WERI-Rb-1 (cell line): ENCODE data around the gene LRRTM4.

ENCODE experiments used
- DNase-seq: peaks from one replicate; pipeline ENCODE4 v3.0.0-alpha.2; 2020
- H3K27ac ChIP-seq: fragments of 250-450 bp; sonication (Bioruptor Pico); 2 replicates; pipeline ENCODE4 v1.5.1; 2020; ENCODE audit warnings: mild to moderate bottlenecking, moderate library complexity
- H3K27me3 ChIP-seq: fragments of 250-450 bp; sonication (Bioruptor Pico); 2 replicates; pipeline ENCODE4 v1.5.1; 2021; ENCODE audit warnings: mild to moderate bottlenecking, low read depth, moderate library complexity; ENCODE audit not compliant: insufficient read depth, severe bottlenecking
- H3K36me3 ChIP-seq: fragments of 250-450 bp; sonication (Bioruptor Pico); 2 replicates; pipeline ENCODE4 v1.5.1; 2020; ENCODE audit warnings: mild to moderate bottlenecking, moderate library complexity
- H3K4me3 ChIP-seq: 2 replicates; pipeline ENCODE4 v1.5.1; 2011; ENCODE audit warnings: low read depth, mild to moderate bottlenecking, control low read depth, low read length
- H3K9me3 ChIP-seq: fragments of 250-450 bp; sonication (Bioruptor Pico); 2 replicates; pipeline ENCODE4 v1.5.1; 2021; ENCODE audit warnings: mild to moderate bottlenecking, moderate library complexity; ENCODE audit not compliant: severe bottlenecking
- CTCF ChIP-seq: IDR thresholded peaks from 2 replicates; pipeline ENCODE4 v1.5.1; 2011; ENCODE audit warnings: low read depth, mild to moderate bottlenecking, control low read depth, inconsistent platforms, low read length

LRRTM4 gene

GRCh38 chr2:76930056-76930744 lies 592.0 kb downstream of the LRRTM4 start:
- DNase-seq, result peak; percentile 74
- Histone ChIP-seq H3K27ac (peak overlapping the region; percentile 34), H3K4me3 (0 out of 2 replicates have a peak overlapping the region, but pooled peaks have one; percentile 8), H3K27me3 (no peaks in the 10 kb centered on the region), H3K36me3 (no peaks in the 10 kb centered on the region), H3K9me3 (no peaks in the 10 kb centered on the region)
- TF ChIP-seq CTCF, result no peak

GRCh38 chr2:76928026-76928425 lies 594.1 kb downstream of the LRRTM4 start:
- Histone ChIP-seq H3K4me3 (no peak overlapping the region), H3K36me3 (no peaks in the 10 kb centered on the region), H3K27me3 (no peaks in the 10 kb centered on the region), H3K27ac (no peak overlapping the region), H3K9me3 (no peaks in the 10 kb centered on the region)
- no peak for TF ChIP-seq CTCF
- no peak for DNase-seq

DNA sequence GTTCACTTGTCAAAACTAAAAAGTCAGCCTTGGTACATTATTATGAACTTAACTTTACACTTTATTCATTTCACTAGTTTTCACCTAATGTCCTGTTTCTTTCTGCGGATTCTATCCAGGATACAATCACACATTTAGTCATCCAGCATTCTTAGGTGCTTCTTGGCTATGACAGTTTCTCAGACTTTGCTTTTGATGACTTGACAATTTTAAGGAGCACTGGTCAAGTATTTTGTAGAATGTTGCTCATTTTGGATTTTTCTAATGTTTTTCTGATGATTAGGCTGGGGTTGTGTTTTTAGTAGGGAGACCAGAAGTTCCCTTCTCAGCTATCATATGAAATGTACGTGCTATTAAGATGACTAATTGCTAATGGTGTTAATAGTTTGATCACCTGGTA lies 601.2 kb downstream of the LRRTM4 start:
- Histone ChIP-seq H3K27ac (no peak overlapping the region), H3K27me3 (no peaks in the 10 kb centered on the region), H3K36me3 (no peaks in the 10 kb centered on the region), H3K9me3 (no peaks in the 10 kb centered on the region), H3K4me3 (no peak overlapping the region)
- TF ChIP-seq CTCF, result no peak
- no peak for DNase-seq

DNA sequence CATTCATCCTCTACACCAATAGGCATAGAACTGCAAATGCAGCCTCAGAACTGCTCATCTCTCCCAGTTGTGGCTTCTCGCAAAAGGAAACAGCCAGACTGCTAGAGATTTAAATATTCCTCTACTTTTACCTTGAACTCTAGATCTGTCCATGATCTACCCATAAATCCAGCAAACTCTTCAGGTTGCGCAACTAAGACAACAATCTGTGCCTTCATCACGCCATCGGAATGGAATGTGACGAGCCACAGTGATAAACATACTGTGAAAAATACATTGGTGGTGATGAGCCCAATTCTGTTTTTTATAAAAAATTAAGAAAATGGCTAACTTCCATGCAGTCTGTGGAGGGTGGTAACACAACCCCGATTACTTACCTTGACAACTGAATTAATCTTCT lies 626.7 kb downstream of the LRRTM4 start:
- no peak overlapping the region for H3K4me3 ChIP-seq
- no peak overlapping the region for H3K27ac ChIP-seq
- H3K27me3 ChIP-seq, result no peaks in the 10 kb centered on the region
- no peak for DNase-seq
- no peaks in the 10 kb centered on the region for H3K9me3 ChIP-seq
- no peaks in the 10 kb centered on the region for H3K36me3 ChIP-seq
- TF ChIP-seq CTCF, result no peak

DNA sequence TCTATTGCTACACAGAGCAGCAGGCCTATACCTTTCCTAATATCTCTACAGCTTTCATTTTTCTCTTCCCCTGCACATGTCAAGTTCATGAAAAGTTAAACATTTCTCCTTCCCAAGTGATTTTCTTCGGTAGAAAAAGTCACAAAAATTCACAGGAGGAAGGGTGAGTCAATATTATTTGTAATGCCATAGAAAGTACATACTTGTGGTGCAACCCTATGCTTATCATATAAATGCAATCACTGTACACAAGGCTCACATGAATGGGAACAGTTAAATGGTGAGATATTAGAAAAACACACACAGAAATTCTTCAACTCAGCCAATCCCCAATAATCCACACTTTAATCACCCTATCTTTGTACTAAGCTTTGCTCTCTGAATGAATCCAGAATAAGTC lies 651.6 kb downstream of the LRRTM4 start:
- Histone ChIP-seq H3K4me3 (no peak overlapping the region), H3K27me3 (no peaks in the 10 kb centered on the region), H3K27ac (no peak overlapping the region), H3K36me3 (no peaks in the 10 kb centered on the region), H3K9me3 (no peaks in the 10 kb centered on the region)
- no peak for DNase-seq
- TF ChIP-seq CTCF, result no peak

GRCh38 chr2:76870011-76870410 lies 652.2 kb downstream of the LRRTM4 start:
- Histone ChIP-seq H3K36me3 (no peaks in the 10 kb centered on the region), H3K9me3 (no peaks in the 10 kb centered on the region), H3K27ac (no peak overlapping the region), H3K27me3 (no peaks in the 10 kb centered on the region), H3K4me3 (no peak overlapping the region)
- DNase-seq, result no peak
- no peak for TF ChIP-seq CTCF
